GM12892 (cell line): ENCODE results near the gene MAMLD1.

Experiments
- DNase-seq: peaks from one replicate; pipeline ENCODE4 v3.0.0; 2011; ENCODE audit not compliant: insufficient read length
- FAIRE-seq: peaks from 2 replicates; lab custom pipeline; 2011; peaks lifted over from hg19 to GRCh38; lab: Jason Lieb, UNC
- POLR2A ChIP-seq: IDR thresholded peaks from 2 replicates; pipeline ENCODE4 v1.6.1; 2011; ENCODE audit warnings: low read depth, low read length, control low read depth
- POLR2AphosphoS5 ChIP-seq: IDR thresholded peaks from 2 replicates; pipeline ENCODE4 v1.6.1; 2011; ENCODE audit warnings: low read depth, low read length, control low read depth
- TAF1 ChIP-seq: IDR thresholded peaks from 2 replicates; pipeline ENCODE4 v1.6.1; 2011; ENCODE audit warnings: low read depth, mild to moderate bottlenecking, control low read depth, low read length, borderline replicate concordance

The MAMLD1 gene

GRCh38 chrX:150512461-150512901, 149.4 kb downstream of the MAMLD1 start:
- no peak for FAIRE-seq
- TF ChIP-seq TAF1 (no peak), POLR2A (no peak), POLR2AphosphoS5 (no peak)
- no peak for DNase-seq

DNA sequence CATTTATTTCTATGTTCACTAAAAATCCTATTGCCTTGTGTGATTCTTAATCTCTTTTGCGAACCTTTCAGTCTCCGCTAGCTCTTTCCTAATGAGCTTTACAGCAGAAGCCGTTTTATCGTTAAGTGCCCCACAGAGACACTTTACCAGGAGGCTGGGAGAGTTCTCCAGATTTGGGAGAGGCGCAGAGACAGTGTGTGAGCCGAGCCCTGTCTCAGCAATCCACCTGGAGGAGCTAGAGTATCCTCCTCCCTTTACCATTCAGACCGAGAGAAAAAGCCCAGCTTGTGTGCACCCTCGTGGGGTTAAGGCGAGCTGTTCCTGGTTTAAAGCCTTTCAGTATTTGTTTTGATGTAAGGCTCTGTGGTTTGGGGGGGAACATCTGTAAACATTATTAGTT, 150.4 kb downstream of the MAMLD1 start:
- FAIRE-seq (no peak), DNase-seq (no peak)
- TF ChIP-seq POLR2AphosphoS5 (no peak), POLR2A (no peak), TAF1 (no peak)

DNA sequence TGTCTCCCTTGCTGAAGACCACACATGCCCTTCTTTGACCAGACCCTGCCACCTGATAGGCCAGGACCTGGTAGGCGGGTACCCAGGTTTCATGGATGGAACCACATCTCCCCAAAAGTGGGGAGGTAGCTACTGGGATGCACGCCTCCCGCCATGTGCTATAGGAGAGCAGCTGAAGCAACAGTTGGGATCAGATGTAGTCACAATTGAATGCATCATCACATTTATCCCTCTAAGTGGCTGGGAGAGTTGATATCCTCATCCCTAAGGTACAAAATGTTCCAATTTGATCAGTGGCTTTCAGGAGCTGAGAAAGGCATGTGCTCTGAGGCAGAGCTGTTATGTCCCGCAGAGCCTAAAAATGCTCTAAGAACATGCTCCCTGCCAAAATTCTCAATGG, 151.3 kb downstream of the MAMLD1 start:
- FAIRE-seq, result no peak
- TF ChIP-seq TAF1 (no peak), POLR2AphosphoS5 (no peak), POLR2A (no peak)
- no peak for DNase-seq

DNA sequence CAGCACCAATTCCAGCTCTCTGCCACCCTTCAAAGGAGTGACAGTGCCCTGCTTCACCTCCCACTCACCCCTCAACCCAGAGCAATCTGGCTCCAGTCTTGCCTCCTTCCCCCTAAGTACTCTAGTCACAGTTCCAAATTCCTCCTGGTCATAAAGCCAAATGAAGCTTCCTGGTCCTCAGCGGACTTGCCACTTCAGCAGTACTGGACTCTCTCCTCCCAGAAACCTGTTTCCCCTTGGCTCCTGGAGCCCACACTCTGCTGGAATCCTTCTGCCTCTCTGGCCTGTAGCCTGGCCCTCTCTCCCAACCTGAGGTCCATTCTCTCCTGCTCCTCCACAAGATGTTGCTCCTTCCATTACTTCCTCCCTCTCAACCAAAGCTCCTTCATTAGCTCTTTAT, 152.7 kb downstream of the MAMLD1 start:
- TF ChIP-seq POLR2AphosphoS5 (no peak), POLR2A (no peak), TAF1 (no peak)
- no peak for FAIRE-seq
- DNase-seq, result no peak

GRCh38 chrX:150517303-150517910, 154.3 kb downstream of the MAMLD1 start:
- DNase-seq (no peak), FAIRE-seq (no peak)
- TF ChIP-seq TAF1 (no peak), POLR2AphosphoS5 (no peak)

- no peak for TF ChIP-seq POLR2A
- no peak for TF ChIP-seq POLR2AphosphoS5
- TF ChIP-seq TAF1, result no peak
- FAIRE-seq (no peak), DNase-seq (no peak)
Observed at GRCh38 chrX:150522494-150522893, 159.4 kb downstream of the MAMLD1 start.

DNA sequence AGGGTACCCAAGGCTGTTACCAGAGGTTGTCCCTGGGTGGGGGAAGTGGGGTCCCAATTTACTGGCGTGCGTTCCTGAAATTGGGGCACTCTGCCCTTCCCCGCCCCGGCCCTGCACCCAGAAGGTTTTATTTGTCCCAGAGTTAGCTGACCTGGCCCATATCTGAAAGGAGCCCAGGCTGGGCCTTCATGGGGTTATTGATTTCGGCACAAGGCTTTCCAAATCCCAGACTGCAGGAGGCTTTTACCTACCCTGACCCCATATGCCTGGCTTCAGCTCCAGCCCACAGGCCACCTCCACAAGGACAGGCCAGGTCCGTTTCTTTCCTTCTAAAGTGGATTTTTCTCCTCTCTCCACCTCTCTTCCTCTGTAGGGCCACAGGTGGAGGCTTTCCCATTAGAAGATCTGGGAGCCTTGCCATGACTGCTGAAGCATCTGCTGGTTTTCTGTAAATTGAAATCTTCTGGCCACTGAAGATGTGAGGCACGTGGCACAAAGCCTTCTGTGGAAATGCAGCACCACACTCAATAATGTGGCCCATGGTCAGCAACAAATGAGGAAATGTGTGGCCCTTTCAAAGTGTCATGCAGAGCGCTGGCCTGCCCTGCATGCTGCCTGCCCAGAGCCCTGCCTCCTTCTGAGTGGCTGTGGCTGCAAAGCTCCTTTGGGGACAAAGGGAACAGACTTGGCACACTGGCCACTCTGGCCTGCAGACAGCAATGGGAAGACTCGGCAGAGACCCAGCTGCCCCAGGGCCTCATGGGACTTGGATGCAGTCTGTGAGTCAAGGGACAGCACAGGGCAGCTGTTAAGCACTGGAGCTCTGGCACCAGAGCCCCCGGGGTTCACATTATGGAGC, 162.2 kb downstream of the MAMLD1 start:
- DNase-seq, result no peak
- no peak for FAIRE-seq
- TF ChIP-seq POLR2A (no peak), POLR2AphosphoS5 (no peak), TAF1 (no peak)

DNA sequence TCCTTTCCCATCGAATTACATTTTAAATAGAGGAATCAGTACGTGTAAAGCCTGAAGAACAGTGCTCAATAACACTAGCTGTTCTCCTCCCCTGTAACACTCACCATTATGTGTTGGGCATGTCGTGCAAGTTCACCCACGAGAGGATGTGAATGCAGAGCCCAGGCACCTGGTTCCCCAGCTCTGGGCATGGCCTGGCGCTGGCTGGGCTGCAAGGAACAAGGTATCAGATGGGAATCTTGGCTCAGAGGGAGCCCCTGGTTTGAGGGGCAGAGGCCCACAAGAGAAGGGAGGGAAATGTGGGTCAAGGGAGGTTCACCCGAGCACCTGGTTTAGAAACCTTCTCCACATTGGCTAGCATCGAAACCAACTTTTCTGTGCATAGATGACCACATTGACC, 163.6 kb downstream of the MAMLD1 start:
- no peak for FAIRE-seq
- no peak for DNase-seq
- no peak for TF ChIP-seq POLR2AphosphoS5
- no peak for TF ChIP-seq POLR2A
- TF ChIP-seq TAF1, result no peak

GRCh38 chrX:150527108-150527507, 164.0 kb downstream of the MAMLD1 start:
- DNase-seq (no peak), FAIRE-seq (no peak)
- TF ChIP-seq TAF1, result no peak
- no peak for TF ChIP-seq POLR2AphosphoS5
- TF ChIP-seq POLR2A, result no peak

DNA sequence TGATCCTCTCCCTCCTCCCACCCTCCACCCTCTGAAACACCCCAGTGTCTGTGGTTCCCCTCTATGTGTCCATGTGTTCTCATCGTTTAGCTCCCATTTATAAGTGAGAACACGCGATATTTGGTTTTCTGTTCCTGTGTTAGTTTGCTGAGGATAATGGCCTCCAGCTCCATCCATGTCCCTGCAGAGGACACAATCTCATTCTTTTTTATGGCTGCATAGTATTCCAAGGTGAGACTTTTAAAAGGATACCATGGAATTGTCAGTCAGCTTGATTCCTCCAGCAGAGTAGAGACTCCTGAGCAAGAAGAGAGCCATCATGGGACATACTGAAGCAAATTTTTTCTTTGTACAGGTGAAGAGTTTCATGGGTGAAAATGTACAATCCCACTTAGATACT, 166.5 kb downstream of the MAMLD1 start:
- FAIRE-seq (no peak), DNase-seq (no peak)
- no peak for TF ChIP-seq TAF1
- no peak for TF ChIP-seq POLR2AphosphoS5
- TF ChIP-seq POLR2A, result no peak

GRCh38 chrX:150530821-150531220, 167.7 kb downstream of the MAMLD1 start:
- no peak for FAIRE-seq
- no peak for DNase-seq
- TF ChIP-seq TAF1, result no peak
- no peak for TF ChIP-seq POLR2AphosphoS5
- no peak for TF ChIP-seq POLR2A

GRCh38 chrX:150531467-150531866, 168.3 kb downstream of the MAMLD1 start:
- FAIRE-seq, result no peak
- DNase-seq, result no peak
- TF ChIP-seq POLR2AphosphoS5 (no peak), POLR2A (no peak), TAF1 (no peak)
